Measurements from ENCODE around the gene MRM2. TPM values are rescaled to one million over a fixed set of nuclear protein-coding genes. Genes with fewer than 3 reads are reported as not detected.

Gene MRM2
- polyA plus RNA-seq, 3 donors = 9.2 to 32.5 (median 26.7) TPM

- no peak for TF ChIP-seq CTCF (IDR thresholded peaks at IDR 0.05)
Measured at GRCh38 chr7:2276107-2276506, 34.1 kb upstream of the MRM2 start.

GRCh38 chr7:2275101-2275500 lies 33.1 kb upstream of the MRM2 start:
- H3K79me2 ChIP-seq (ENCODE audit: insufficient read depth, low read length) = peaks cover 3% of the 10 kb centered on the region
- no peak overlapping the region for H3K4me2 ChIP-seq (replicated peaks; ENCODE audit: extremely low read depth, low read length, poor library complexity, severe bottlenecking)
- Mint-ChIP-seq H3K36me3 (peaks cover 40 to 69% of the 10 kb centered on the region in 2 donors), H3K4me1 (no peaks in the 10 kb centered on the region), H3K4me3 (no peak overlapping the region), H3K9me3 (peaks cover 0 to 3% (median 0%) of the 10 kb centered on the region in 7 donors), H3K27me3 (ENCODE audit: low read depth in 3 of 3) (peaks cover 0 to 1% (median 1%) of the 10 kb centered on the region in 3 donors), H3K27ac (no peak overlapping the region)
- H3K27ac ChIP-seq (ENCODE audit: low read depth in 1 of 2, low read length in 2 of 2) = no peak overlapping the region
- H2AFZ ChIP-seq (ENCODE audit: insufficient read depth, low read depth, low read length, poor library complexity, severe bottlenecking) = no peak overlapping the region
- no peaks in the 10 kb centered on the region for H4K20me1 ChIP-seq (ENCODE audit: insufficient read depth, low read length)
- intact Hi-C loops (cut with micrococcal nuclease) = no loop called here
- DNase-seq = no peak
- TF ChIP-seq CTCF (IDR thresholded peaks at IDR 0.05) = no peak
- no peaks in the 10 kb centered on the region for H3K27me3 ChIP-seq (ENCODE audit: control insufficient read depth in 2 of 2, insufficient read depth in 2 of 2, low read length in 2 of 2)
- 95% methylated on average over 14 of the region's 18 CpGs for WGBS (ENCODE audit: insufficient coverage)
- no peak overlapping the region for H3K9ac ChIP-seq (ENCODE audit: insufficient read depth, low read length, poor library complexity, severe bottlenecking)
- H3K4me3 ChIP-seq (replicated peaks in 1 of 3; ENCODE audit: low read depth in 2 of 3, low read length in 3 of 3) = no peak overlapping the region
- peaks cover 34 to 50% of the 10 kb centered on the region in 2 donors for H3K36me3 ChIP-seq (replicated peaks in 1 of 2; ENCODE audit: control insufficient read depth in 1 of 2, insufficient read depth in 2 of 2, low read length in 2 of 2)
- no peaks in the 10 kb centered on the region for H3K9me3 ChIP-seq (replicated peaks in 1 of 2; ENCODE audit: control insufficient read depth in 1 of 2, insufficient read depth in 1 of 2, low read length in 2 of 2)
- no peaks in the 10 kb centered on the region for H3K4me1 ChIP-seq (ENCODE audit: control insufficient read depth in 1 of 2, insufficient read depth in 2 of 2, low read length in 2 of 2)

More at GRCh38 chr7:2276107-2276506, 34.1 kb upstream of the MRM2 start:
- Mint-ChIP-seq H3K27ac (peak overlapping the region in 1 of 7 donors; percentile 33), H3K27me3 (ENCODE audit: low read depth in 3 of 3) (peaks cover 0 to 1% (median 1%) of the 10 kb centered on the region in 3 donors), H3K4me3 (no peak overlapping the region), H3K4me1 (no peaks in the 10 kb centered on the region), H3K36me3 (peaks cover 39 to 62% of the 10 kb centered on the region in 2 donors), H3K9me3 (peaks cover 0 to 3% (median 0%) of the 10 kb centered on the region in 7 donors)
- no peak for DNase-seq
- Histone ChIP-seq H3K9me3 (replicated peaks in 1 of 2; ENCODE audit: control insufficient read depth in 1 of 2, insufficient read depth in 1 of 2, low read length in 2 of 2) (no peaks in the 10 kb centered on the region), H3K79me2 (ENCODE audit: insufficient read depth, low read length) (peaks cover 3% of the 10 kb centered on the region), H3K4me1 (ENCODE audit: control insufficient read depth in 1 of 2, insufficient read depth in 2 of 2, low read length in 2 of 2) (no peaks in the 10 kb centered on the region), H3K27ac (ENCODE audit: low read depth in 1 of 2, low read length in 2 of 2) (no peak overlapping the region), H4K20me1 (ENCODE audit: insufficient read depth, low read length) (no peaks in the 10 kb centered on the region), H3K36me3 (replicated peaks in 1 of 2; ENCODE audit: control insufficient read depth in 1 of 2, insufficient read depth in 2 of 2, low read length in 2 of 2) (peaks cover 31 to 41% of the 10 kb centered on the region in 2 donors), H2AFZ (ENCODE audit: insufficient read depth, low read depth, low read length, poor library complexity, severe bottlenecking) (no peak overlapping the region), H3K4me2 (replicated peaks; ENCODE audit: extremely low read depth, low read length, poor library complexity, severe bottlenecking) (no peak overlapping the region), H3K27me3 (ENCODE audit: control insufficient read depth in 2 of 2, insufficient read depth in 2 of 2, low read length in 2 of 2) (no peaks in the 10 kb centered on the region), H3K4me3 (replicated peaks in 1 of 3; ENCODE audit: low read depth in 2 of 3, low read length in 3 of 3) (no peak overlapping the region), H3K9ac (ENCODE audit: insufficient read depth, low read length, poor library complexity, severe bottlenecking) (no peak overlapping the region)
- intact Hi-C loops (cut with micrococcal nuclease) = no loop called here
- 96% methylated on average over 17 of the region's 18 CpGs for WGBS (ENCODE audit: insufficient coverage)
